ENCODE measurements around the gene DDX59.
A peak's percentile ranks its signal among the peaks of the same experiment; 100 is the strongest.

DDX59 gene

DNA sequence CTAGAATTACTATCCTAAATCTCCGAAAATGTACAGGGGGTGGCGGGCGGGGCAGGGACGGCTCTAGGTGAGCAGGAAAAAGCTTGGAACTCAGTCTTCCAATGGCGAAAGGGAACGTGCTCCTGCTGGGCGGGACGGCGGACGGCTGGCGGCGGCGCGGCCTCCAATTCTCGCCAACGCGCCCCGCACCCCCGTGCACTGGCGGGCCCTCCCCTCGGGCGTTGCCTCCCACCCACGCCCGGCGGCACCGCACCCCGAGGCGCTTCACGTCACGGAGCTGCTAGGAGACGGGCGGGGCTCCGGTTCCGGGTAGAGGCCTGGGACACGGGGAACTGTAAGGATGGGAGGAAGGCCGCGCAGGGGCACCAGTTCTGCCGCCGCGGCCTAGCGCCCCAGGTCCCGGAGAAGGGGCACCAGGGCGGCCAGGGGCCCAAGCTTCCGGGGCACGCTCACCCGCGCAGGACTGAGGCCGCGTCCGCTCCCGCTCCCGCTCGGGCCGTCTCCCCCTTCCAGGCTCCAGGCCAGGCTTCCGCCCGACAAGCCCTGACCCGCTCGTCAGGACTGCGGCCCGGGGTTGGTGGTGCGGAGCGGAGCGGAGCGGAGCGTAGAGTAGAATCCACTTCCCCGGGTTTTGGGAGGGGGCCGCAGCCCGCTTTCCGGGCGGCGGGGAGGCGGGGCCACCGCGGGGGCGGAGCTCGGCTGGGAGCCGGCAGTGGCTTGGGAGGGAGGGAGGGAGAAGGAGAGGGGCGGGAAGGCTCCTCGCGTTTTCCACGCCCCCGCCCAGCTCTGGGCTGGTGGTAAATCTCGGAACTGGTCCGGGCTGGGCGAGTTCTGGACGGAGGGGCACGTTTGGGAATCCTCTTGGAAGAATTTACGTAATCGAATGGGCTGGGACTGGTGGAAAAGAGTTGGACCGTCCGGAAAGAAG lies at the start of gene DDX59:
Gene DDX59 (minus strand): TSS at position 594 of the 928 bp plus-strand sequence. CDS start 3,167 bp downstream, outside the sequence.
- DNase-seq = peak; percentile 93

DNA sequence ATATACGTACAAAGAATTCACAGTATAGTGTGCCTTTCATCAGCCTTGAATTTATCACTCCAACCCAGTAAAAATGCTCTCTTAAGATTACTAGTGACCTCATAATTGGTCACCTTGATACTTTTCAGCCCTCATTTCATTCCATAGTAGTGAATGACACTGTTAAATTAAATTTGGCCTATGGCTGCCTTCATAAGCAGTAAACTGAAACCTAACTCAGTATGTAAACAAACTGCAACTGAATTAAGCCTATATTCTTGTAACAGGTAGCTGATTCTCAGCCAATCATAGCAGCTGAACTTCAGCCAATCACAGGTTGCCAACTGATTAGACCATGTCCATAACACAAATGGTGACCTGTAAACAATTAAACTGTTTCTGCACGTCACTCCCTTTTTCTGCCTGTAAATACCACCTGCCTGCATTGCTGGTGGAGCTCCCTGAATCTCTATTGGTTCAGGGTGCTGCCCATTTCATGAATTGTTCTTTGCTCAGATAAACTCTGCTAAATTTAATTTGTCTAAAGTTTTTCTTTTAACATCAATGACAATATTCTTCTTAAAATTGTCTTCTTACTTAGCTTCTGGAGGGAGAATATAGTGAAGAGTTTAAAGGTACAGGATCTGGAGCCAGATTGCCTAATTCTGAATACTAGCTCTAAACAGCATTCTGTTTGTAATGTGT lies 44.9 kb upstream of the DDX59 start:
- DNase-seq = no peak

DNA sequence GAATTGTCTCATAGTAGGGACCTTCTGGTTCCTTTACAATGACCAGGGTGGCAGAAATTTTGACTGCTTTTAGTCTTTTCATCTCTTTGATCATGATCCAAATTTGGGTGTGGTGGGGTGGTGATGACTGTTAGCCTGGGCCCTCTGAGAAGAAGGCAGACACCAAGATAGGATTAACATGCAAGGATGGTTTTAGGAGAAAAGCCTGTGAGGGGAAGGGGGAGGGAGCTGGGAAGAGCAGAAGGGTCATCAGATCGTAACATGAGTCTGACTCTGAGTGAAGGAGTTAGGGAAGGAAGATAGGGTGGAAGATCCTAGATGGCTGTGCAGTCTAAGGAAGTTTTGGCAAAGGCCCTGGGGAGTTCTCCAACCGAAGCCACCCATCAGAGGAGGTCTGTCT lies 40.5 kb upstream of the DDX59 start:
- DNase-seq = no peak

DNA sequence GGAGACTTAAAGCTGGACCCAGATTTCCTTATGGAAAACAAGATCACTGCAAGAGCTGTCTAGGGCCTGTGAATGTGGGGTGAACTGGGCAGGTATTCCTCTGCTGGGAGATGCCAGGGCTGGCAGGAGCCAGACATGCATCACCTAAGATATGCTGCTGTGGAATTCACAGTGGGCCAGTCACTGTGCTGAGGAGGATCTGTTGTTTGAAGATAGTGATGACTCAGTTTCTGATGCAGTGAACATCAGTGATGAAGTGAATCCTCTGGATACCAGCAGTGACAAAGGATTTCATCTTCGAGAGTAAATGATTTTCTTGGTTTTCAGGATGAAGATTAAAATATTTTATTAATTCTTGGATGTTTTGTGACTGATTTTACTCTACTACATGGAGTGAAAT lies 39.1 kb upstream of the DDX59 start:
- DNase-seq = no peak

DNA sequence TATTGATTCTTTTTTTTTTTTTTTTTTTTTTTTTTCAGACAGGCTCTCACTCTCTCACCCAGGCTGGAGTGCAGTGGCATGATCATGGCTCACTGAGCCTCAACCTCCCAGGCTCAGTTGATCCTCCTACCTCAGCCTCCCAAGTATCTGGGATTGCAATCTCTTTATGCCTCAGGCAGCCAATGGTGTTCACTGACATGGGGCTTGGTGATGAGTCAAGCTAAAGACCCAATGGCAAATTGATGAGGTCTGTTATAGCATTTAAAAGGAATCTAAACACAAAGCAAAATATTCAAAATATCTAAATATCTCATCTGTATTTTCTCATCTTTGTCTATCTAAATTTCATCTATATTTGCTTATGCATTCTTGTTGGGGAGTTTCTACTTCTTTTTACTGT lies 38.5 kb upstream of the DDX59 start:
- no peak for DNase-seq

DNA sequence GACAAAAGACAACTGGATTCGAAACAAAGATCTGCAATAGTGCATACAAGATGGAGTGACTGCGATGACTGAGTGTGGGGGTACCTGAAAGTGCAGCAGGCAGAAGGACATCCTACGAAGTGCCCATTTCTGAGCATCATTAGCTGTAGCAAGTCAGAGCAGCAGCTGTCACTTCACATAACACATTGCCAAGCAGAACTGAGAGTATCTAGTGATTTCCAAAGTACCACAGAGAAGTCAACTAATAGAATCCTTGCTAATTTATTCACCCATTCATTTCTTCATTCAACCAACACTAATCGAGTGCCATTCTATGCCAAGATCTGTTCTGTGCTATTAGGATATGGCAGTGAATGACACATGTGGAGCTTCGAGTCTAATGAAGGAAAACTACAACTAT lies 37.4 kb upstream of the DDX59 start:
- no peak for DNase-seq

DNA sequence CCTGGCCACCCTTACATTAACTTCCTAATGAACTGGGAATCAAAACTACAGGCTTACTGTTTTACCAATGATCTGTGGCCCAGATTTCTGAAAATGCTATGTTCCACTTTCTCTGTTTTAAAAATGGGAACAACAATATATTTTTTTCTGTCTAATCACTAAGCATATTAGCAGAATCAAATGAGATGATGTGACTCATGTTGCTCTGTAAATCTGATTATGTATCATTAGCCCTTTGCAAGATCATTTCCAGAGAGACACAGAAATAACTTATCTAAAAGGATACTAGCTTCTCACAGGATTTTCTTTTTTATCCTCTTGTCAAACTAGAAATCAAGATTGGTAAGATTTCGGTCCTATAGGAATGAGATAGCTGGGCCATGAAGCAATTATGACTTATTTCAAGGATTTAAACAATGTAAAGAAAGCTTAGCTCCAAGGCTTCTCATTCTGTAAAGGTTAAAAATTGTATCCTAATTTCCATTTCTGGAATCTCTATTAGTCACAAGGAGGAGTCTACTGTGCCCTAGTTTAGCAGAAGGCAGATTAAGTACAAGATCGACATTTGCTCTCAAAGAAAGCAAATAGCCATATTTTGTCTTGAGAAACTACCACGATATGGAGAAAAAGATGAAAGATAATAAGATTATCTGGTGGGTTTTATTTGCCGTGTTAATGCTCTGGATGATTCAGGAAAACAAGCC lies 36.6 kb upstream of the DDX59 start:
- no peak for DNase-seq

DNA sequence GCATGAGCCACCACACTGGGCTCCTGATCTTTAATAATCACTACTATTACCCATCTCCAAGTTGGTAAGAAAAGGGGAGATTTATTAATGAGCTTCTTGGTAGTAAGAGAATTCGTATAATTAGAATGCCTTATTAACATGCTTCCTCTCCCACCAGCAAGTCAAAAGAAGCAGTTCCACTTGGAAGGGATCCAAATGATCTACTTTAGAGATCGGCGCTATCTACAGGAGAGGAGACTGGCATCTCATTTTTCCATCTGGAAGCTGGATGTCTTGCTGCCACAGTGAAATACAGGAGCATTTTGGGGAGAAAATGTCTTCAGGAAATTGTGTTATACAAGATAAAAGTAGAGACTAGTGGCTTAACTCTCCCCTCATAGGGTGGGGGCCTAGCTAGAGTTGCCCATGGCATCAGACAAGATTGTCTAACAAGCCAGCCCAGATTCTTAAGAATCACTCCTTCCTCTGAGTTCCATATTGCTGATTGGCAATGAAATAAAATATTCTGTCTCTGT lies 35.3 kb upstream of the DDX59 start:
- DNase-seq = no peak

DNA sequence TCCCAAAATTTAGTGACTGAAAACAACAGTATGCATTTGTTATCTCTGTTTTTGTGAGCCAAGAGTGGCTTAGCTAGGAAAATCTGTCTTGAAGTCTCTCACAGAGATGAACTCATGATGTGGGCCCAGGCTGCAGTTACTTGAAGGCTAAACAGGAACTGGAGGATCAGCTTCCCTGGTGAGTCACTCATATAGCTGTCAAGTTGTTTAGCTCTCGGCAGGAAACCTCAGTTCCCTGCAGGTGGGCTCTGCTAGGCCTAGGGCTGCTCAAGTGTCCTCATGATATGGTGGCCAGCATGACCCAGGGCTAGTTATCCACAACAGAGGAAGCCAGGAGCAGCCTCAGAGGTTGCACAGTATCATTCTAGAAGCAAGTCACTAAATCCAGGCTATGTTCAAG lies 30.2 kb upstream of the DDX59 start:
- no peak for DNase-seq

DNA sequence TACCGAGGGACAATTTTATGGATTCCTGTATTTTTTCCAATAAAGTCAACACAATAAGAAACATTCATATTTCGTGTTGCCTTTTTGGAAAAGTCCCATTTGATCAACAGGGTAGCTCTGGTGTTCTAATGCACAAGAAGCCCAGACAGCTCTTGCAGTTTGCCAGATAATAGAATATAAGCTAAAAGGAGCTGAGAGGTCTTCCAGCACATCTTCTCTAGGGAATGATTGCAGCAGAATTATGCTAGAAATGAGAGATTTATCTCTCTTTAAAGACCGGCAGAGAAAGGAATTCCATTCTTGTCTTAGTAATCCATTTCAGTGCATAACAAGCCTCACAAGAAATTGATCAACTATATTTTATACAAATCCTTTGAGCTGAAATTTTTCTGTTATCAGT lies 25.0 kb upstream of the DDX59 start:
- no peak for DNase-seq

DNA sequence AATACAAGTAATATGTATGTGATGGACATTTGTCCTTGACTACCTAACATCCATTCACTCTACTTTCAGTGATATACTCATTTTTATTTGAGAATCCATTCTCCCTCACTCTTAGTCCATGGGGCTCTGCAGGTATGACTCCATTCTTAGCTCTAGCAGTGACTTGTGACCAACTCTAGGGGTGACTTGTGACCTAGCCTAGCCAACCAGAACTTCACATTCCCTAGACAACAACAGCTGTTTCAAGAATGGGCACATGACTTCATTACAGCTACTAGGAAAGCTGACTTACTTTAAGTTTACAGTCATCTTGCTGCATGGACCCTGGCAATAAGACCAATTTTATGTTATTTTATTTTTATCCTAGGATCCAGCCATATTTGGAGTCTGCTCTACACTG lies 23.6 kb upstream of the DDX59 start:
- no peak for DNase-seq

DNA sequence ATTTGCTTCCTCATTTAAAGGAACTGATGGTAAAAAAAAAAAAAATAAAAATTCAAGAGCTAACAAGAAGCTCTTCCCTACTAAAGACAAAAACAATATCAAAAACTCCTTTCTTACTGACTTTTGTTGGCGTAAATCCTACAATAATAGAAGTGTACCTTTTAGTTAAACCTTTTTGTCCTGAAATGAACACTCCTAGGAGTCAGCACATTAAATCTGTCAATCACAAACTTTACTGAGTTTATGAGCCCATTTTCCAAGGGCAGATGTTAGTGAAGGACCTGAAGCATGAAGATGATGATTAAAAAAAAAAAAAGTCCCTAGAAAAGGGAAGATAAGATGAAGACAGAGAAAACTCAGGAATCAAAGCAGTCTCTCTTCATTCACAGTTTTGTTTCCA lies 22.6 kb upstream of the DDX59 start:
- no peak for DNase-seq

DNA sequence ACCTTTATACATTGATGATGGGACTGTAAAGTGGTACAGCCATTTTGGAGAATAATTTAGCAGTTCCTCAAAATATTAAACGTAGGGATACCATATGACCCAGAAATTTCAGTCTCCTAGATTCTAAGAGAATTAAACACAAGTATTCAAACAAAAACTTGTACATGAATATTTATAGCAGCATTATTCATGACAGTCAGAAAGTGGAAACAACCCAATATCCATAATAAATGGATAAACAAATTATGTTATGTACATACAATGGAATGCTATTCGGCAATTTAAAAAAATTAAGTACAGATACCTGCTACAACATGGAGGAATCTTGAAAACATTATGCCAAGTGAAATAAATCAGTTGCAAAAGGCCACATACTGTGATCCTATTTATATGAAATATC lies 16.9 kb upstream of the DDX59 start:
- DNase-seq = no peak

DNA sequence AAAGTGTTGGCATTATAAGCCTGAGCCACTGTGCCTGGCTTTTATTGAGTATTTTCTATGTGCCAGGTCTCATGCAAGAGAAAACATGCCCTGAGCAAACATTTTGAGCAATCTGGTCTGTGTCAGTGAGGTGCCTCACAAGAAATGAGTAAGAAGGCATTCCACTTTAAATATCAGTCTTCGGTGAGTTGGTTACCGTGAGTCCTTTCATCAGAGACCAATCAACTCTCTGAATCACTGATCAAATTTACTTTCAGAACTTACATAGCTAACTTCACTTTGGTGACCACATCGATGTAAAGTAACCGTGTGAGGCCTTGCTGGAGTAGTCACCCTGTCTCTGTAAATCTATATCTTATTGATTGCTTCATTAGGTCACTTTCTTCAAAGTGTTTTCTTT lies 14.3 kb upstream of the DDX59 start:
- no peak for DNase-seq

DNA sequence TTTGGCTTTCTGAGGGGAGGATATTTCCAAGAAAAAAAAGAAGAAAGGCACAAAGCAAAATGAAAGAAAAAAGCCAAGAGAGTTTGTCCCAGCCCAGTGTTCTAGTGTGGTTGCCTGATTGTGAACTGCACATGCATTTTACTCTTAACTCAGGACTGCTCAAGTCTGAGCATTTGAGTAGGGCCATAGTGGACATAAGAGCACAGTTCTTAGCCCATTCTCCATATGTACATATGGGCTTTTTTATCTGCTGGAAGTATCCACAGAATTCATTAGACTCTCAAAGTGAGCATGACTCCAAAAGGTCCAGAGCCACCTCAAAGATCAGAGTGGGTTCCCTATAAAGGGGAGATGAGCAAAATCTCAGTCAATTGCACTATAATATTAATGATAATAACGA lies 13.6 kb upstream of the DDX59 start:
- DNase-seq = no peak

DNA sequence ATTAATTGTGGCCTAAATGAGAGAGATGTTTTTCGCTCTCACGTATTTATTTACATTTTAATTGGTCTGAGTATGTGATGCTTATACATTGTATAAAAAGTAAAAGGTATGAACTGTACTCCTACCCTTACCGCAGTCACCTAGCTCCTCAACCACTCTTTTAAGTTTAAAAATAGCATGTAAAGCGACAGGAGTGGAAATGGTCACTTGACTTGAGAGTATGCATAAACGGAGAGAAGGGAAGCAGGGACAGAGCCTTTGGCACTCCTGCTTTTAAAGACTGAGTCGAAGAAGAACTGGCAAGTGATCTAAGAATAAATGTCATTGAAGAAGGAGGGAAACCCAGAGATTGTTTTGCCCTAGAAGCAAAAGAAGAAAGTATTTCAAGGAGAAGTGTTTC lies 11.5 kb upstream of the DDX59 start:
- DNase-seq = no peak

DNA sequence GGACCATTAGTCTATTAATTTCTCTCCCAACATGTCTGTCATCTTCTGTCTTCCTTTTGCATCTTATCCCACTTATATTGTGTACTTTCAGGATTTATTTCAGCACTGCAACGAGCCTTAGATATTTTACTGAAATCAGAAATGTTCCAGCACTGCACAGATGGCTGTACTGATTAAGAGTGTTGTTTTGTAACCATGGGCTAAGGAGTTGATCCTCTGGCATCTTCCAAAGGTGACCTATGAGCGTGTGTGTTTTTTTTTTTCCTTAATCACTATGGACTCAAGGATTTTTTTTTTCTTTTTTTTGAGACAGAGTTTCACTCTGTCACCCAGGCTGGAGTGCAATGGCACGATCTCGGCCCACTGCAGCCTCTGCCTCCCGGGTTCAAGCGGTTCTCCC lies 7.1 kb upstream of the DDX59 start:
- DNase-seq = no peak

DNA sequence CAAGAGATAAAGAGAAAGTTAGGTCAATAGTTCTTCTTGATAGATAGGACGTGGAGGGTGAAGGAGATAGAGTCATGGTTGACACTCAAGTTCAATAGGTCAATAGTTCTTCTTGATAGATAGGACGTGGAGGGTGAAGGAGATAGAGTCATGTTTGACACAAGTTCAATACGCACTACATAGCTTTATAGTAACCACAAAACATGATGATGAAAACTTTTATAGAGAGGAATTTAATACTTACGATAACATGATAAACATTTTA lies 5.8 kb upstream of the DDX59 start:
- no peak for DNase-seq

DNA sequence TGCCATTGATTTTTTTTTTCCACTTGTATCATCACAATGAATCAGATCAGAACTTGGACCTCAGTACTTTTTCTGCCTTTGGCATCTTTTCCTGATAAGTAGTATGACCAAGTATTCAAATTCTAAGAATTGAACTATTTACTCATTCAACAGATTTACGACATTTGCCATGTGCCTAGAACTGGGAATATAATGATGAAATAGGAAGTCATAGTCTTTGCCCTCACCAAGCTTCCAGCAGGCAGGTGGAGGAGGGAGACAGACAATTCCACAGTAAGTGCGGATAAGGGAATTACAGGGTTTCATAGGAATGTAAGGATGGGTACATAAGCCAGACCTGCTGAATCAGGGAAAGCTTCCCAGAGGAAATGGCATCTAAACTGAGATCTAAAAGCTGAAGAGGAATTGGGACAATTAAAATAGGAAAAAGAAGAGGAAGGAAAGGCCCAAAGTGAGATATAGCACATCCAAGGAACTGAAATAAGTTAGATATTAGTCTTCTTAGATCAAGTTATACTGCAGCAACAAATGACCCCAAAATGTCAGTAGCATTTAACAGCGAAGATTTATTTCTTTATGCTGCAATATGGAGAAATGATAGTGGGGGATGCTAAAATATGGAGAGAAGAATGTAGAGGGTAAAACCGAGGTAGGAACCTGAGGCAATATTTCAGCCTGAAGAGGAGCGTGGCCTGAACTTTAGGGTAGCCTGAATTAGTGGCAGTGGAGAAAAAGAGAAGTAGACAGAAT lies 5.3 kb upstream of the DDX59 start:
- no peak for DNase-seq

DNA sequence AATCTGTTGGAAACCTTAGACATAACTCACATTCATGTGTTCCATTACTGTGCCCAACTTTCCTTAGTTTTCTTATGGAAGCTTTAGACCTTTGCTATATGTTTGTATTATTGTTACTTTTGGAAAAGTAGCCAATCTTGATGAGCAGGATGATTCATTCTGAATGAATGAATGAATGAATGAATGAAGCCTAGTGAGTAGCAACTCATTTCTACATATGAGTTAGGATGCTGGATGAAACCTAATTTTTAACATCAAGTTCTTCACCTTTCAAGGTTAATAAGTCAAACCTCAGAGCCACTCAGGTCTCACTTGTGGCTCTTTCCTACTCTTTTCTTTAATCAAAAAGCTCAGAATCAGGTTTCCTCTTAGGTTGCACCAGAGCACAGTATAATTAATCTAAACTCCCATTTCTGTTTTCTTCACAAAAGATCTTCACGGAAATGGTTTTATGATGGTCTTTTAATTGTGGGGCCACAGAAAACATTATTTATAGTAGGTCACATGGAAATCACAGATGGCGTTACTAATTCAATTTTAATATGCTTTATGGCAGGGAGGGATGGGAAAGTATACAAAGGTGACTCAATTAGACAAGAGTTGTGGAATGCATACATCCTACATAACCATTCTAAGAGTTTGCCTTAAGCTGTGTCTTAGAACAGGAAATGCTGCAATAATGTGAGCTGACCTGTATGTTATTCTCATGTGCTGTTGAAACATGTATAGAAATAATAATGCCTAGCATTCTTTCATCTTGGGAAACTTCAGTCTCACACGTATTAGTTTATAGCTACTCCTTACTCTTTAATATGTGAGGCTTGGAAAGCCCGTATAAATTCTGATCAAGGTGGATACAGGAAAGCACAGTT lies 4.5 kb upstream of the DDX59 start:
- no peak for DNase-seq

DNA sequence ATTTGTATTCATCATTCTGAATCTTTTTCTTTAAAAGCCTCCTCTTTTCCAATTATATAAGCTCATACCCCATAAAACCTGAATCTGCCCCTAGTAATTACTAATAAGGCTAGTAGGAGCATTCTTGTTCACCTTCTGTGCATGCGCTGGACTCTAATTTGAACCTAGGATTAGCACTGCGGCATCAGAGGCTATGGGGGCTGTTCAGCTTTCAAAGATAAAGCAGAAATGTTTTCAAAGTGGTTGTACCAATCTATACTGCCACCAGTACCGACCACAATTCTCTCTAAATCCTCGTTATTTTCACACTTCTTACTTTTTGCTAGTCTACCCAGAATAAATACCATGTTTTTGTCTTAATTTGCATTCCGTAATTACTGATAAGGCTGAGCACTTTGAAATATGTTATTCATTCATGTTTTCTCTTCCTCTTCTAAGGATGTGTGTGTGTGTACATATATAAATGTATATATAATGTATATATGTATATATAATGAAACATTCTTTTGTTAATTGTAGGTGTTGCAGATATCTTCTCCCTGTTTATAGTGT lies 1.6 kb upstream of the DDX59 start:
- DNase-seq = no peak

Measured in NCI-H1105 treated with DMSO at 0.1 percent for 48 hours (cell line).